ENCODE measurements around the gene FAM170B.

FAM170B gene

GRCh38 chr10:49123981-49124950, 9.6 kb downstream of the FAM170B start:
- no peak for DNase-seq (ENCODE audit: low read depth in 2 of 2)

GRCh38 chr10:49120911-49121310, 12.9 kb downstream of the FAM170B start:
- DNase-seq (ENCODE audit: low read depth in 2 of 2): no peak

- no peak for DNase-seq (ENCODE audit: low read depth in 2 of 2)
These were observed 14.1 kb downstream of the FAM170B start for GRCh38 chr10:49119746-49120145.

GRCh38 chr10:49118430-49119074, 15.3 kb downstream of the FAM170B start:
- no peak for DNase-seq (ENCODE audit: low read depth in 2 of 2)

GRCh38 chr10:49117376-49118070, 16.3 kb downstream of the FAM170B start:
- DNase-seq (ENCODE audit: low read depth in 2 of 2): no peak

GRCh38 chr10:49116509-49117375, 17.1 kb downstream of the FAM170B start:
- no peak for DNase-seq (ENCODE audit: low read depth in 2 of 2)

- DNase-seq (ENCODE audit: low read depth in 2 of 2): no peak
These were observed 17.9 kb downstream of the FAM170B start for GRCh38 chr10:49115796-49116508.

- peak; percentile 20 to 24 for DNase-seq (ENCODE audit: low read depth in 2 of 2)
These were observed 18.6 kb downstream of the FAM170B start, which contains the start of gene VSTM4 for GRCh38 chr10:49115015-49115795. TSS of gene VSTM4 (minus strand) at chr10:49115522. CDS start at chr10:49115485, 37 bp downstream.

GRCh38 chr10:49114718-49115014, 19.2 kb downstream of the FAM170B start:
- no peak for DNase-seq (ENCODE audit: low read depth in 2 of 2)

- DNase-seq (ENCODE audit: low read depth in 2 of 2): no peak
These were observed 20.1 kb downstream of the FAM170B start for GRCh38 chr10:49113741-49114141.

- no peak for DNase-seq (ENCODE audit: low read depth in 2 of 2)
These were observed 21.0 kb downstream of the FAM170B start for GRCh38 chr10:49112851-49113250.

GRCh38 chr10:49112098-49112497, 21.7 kb downstream of the FAM170B start:
- DNase-seq (ENCODE audit: low read depth in 2 of 2): no peak

GRCh38 chr10:49111320-49111698, 22.5 kb downstream of the FAM170B start:
- DNase-seq (ENCODE audit: low read depth in 2 of 2): no peak

GRCh38 chr10:49110684-49111319, 23.0 kb downstream of the FAM170B start:
- no peak for DNase-seq (ENCODE audit: low read depth in 2 of 2)

- peak; percentile 80 for DNase-seq (ENCODE audit: low read depth in 2 of 2)
These were observed 24.0 kb downstream of the FAM170B start for GRCh38 chr10:49109669-49110340.

- DNase-seq (ENCODE audit: low read depth in 2 of 2): no peak
These were observed 25.2 kb downstream of the FAM170B start for GRCh38 chr10:49108656-49109055.

GRCh38 chr10:49107887-49108267, 25.9 kb downstream of the FAM170B start:
- DNase-seq (ENCODE audit: low read depth in 2 of 2): no peak

GRCh38 chr10:49107111-49107886, 26.5 kb downstream of the FAM170B start:
- DNase-seq (ENCODE audit: low read depth in 2 of 2): no peak
